EH (cell line): ENCODE results near the gene PPFIBP1.

Source experiments
- DNase-seq: peaks from one replicate; pipeline ENCODE4 v3.0.0-alpha.2; 2015; ENCODE audit warnings: low read depth

The PPFIBP1 gene

DNA sequence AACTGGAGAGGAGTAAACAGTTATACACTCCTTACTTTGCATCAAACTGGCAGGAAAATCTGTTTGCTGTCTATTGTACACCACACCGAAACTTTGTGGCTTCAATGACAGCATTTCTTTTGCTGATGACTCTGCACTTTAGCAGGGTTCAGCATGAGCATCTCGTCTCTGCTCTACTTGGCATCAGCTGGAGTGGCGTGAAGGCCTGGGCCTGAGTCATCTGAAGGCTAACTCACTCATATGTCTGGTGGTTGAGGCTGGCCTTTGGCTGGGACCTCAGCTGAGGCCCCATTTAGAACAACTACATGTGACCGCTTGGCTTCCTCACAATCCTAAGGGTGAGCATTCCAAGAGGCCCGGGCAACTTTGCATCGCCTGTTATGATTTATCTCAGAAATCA, 143.5 kb downstream of the PPFIBP1 start:
- peak; percentile 60 for DNase-seq

DNA sequence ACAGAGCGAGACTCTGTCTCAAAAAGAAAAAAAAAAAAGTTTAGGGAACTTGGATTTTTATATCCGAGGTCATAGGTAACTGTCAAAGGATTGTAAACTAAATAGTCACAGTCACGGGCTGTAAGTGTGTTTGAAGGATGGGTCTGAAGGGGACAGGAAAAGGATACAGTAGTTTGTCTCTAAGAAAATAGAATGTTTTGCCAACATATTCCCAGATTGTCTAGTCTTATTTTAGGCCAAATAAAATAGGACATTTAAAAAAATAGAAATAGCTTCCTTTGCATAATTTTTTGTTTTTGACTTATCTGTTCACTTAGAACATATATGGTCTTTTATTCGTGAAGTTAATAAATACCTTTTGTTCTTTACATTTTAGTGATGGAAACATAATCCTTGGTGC, 148.0 kb downstream of the PPFIBP1 start:
- no peak for DNase-seq

DNA sequence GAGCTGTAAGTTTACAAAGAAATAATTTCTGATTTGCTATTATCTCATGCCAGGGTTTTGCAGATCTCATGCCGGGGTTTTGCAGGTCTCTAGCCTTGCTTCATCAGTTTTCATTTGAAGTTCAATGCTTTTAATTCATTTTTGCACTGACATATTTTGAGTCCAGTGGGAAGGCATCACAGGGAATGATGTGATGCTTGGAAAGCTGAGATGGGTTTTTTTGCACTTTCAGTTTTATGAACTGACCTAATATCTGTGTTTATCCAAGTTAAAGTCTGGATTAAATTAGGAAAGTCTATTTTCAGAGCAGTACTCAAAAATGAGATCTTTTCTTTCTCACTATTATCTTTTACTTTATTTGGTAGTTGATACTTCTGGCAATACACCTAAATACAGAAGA, 148.6 kb downstream of the PPFIBP1 start:
- no peak for DNase-seq

DNA sequence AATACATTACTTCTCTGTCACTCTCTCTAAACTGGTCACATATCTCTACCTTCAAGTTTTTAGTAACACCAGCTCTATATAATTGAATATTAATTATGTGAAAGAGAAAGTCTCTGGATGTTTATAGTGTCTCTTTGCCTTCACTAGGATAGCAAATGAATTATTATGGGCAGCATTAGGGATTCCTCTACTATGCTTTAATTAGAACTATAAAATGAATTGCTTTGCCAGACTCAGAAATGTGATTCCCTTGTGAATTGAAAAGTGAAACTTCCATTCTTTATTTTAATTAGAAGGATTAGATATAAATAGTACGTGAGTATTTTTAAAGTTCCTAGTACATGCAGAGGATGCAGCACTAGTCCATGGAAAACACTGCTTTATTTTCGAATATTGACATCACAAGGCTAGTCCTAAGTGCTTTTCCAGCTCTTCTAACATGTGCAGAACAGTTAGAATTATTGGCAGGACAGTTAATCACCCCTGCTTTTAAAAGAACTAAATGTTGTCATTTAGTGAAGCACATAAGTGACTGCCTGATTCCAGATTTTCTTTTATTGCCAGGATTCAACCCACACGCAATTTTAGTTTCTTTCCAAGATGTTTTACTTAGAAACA, 149.2 kb downstream of the PPFIBP1 start:
- no peak for DNase-seq

DNA sequence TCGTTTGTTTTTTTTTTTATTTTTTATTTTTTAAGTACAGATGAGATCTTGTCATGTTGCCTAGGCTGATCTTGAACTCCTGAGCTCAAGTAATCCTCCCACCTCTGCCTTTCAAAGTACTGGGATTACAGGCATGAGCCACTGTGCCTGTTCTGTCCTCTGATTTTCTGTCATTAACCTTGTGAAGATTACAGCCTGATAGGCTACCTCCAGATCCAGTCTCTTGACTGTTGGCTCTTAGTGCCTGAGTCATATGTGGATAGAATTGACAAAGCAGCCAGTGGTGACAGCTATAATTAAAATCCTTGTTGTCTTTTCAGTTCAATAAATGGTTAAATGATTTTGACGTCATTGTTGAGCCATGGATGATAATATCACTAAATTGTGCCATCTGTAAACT, 151.0 kb downstream of the PPFIBP1 start:
- DNase-seq, result no peak

DNA sequence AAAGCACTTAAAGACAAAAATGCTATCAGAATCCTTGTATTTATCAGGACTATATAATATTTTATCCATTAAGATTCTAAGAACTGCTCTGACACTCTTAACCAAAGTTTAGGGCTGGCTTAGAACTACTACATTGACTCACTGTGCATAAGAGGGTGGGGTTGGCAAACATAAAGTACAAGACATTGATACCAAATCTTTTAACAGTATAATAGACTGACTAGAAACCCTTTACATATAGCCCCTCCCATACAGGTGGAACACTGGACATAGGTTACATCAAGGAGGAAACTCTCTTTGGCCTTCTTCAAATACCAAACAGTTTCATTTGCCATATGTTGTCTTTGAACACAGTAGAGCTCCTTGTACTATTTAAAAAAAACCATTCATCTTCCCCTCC, 156.6 kb downstream of the PPFIBP1 start:
- DNase-seq, result no peak

DNA sequence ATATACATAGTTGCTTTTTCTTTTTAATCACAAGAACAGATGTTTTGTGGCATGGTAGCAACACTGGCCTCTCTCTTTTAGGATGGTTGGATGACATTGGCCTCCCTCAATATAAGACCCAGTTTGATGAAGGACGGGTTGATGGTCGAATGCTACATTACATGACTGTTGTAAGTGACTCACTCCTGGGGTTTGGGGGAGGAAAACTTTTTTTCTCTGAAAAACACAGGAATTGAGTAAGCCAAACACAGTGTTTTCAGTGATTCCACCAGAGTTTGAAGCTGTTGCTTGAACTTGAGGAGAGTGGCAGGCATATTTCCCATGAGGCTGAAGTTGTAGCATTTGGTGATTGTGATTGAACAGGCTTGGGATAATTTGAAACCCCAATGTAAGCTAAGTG, 158.5 kb downstream of the PPFIBP1 start:
- DNase-seq, result peak; percentile 22

DNA sequence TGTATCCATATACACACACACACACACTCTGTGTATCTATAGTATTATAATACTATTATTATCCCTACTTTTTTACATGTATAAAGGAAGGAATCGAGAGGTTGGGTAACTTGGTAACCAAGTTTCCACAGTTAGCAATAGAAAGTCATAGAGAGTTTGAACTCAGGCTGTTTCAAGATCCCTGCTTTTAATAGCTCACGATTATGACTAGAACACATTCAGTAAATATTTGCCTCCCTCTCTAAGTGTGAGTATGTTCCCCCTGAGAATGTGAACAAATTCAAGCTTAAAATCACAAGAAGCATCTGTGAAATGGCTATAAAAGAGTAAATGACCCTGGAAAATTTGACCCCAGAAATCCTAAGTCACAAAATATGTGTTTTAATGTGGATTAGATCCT, 161.3 kb downstream of the PPFIBP1 start:
- no peak for DNase-seq

DNA sequence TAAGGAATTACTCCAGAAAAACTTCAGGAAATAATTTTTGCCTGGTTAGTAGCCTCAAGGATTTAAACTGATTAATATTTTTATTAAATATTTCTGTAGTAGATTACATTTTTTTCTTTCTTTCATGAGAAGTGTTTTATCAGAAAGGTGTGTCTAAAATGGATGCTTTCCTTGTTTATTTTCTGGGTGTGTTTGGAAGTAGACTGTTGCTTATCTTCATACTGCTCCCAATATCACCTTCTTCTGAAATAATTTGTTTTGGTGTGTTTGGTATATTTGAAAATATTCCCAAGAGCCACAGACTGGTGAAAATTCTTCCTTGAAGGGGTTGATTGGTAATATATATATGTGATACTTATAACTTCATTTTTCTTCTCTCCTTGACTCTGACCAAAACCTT, 162.1 kb downstream of the PPFIBP1 start:
- no peak for DNase-seq

DNA sequence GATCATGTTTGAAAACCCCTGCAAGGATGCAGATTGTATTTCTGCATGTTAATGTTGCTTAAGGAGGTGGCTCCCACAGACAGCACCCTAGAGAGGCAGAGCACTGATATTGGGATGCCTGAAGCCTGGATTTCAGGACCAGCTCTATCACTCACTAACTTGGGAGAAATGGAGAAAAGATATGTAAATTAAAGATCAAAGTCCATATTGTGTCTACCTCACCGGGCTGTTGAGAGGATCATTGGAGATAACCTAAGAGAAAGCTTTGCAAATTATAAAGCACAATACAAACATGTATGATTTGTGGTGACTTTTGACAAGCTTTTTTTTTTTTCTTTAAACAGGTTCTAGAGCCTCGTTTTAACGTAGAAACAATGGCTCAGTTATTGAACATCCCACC, 164.7 kb downstream of the PPFIBP1 start:
- no peak for DNase-seq

DNA sequence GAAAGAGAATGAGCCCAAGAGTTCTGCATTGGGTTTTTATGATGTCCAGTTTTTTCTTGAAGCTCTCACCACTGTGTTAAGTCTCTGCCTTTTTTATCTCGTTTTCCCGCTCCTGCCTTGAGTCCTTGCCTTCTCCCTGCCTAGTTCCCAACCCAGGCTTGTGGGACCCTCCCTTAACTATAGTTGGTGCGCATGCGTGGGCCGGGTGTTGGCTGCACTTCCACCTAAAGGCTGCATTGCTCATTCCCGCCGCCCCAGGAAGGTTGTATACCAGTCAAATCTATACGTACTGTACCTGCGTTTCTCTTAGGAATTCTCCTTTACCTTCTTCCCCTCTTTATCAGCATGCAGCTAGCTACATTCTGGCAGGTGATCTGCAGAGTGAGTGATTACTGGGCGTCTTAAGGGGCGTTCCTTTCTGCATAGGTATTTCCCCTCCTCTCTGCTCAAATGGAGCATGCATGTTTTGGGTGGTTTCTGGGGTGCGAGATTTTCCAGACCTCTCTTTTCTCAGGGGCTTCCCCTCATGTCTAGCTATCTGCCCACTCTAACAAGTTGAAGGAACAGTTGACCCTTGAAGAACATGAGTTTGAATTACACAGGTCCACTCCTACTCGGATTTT, 165.7 kb downstream of the PPFIBP1 start:
- no peak for DNase-seq

DNA sequence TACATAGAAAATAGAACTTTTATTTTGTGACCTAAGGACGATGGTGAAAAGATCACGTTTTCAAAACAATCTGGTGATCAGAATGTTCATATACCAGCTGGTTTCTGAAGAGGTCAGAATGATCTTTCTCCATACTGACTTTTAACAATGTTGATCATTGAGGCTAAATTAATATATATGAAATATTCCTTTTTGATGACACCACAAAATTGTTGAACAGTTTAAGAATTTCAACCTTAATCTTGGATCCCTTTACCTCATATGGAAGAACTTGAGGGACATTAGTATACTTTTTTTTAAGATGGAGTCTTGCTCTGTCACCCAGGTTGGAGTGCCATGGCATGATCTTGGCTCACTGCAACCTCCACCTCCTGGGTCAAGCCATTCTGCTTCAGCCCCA, 169.4 kb downstream of the PPFIBP1 start:
- no peak for DNase-seq

DNA sequence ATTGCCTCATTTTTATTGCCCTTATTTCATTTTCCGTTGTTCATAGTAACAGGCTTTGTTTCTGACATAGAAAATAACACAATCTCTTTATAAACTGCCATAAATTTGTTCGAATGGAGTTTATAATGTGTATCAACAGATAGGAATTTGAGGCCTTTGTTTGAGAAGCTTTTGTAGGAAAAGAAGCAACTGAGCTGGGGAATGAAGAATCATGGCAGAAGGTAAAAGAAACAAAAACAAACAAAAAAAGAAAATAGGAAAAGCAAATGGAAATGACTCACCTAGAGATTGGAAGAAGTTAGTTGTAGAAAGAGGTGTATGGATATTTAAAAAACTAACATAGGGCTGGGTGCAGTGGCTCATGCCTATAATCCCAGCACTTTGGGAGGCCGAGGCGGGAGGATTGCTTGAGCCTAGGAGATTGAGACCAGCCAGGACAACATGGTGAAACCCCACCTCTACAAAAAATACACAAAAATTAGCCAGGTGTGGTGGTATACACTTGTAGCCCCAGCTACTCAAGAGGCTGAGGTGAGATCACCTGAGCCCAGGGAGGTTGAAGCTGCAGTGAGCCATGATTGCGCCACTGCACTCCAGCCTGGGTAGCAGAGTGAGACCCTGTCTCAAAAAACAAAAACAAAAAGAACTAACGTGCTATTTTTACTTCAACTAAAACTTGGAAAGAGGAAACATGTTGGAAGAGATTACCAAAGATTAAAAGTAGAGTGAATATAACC, 171.7 kb downstream of the PPFIBP1 start:
- no peak for DNase-seq

DNA sequence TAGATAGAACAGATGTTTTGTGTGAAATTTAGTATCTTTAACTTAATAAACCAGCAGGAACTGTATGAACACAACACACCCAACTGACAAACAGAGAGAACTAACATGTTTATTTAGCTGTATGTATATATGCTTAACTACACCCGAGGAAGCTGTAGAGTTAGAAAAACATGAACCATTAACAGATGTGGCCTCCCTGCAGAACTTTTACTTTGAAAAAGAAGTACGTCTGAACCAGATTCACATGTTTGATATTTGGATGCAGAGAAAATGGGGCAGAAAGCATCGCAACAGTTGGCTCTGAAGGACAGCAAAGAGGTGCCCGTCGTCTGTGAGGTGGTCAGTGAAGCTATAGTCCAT, 172.3 kb downstream of the PPFIBP1 start, which contains the start of gene REP15:
REP15 (plus strand) TSS at position 155 of the 360 bp plus-strand sequence; CDS start at position 271, 116 bp downstream.
- no peak for DNase-seq

DNA sequence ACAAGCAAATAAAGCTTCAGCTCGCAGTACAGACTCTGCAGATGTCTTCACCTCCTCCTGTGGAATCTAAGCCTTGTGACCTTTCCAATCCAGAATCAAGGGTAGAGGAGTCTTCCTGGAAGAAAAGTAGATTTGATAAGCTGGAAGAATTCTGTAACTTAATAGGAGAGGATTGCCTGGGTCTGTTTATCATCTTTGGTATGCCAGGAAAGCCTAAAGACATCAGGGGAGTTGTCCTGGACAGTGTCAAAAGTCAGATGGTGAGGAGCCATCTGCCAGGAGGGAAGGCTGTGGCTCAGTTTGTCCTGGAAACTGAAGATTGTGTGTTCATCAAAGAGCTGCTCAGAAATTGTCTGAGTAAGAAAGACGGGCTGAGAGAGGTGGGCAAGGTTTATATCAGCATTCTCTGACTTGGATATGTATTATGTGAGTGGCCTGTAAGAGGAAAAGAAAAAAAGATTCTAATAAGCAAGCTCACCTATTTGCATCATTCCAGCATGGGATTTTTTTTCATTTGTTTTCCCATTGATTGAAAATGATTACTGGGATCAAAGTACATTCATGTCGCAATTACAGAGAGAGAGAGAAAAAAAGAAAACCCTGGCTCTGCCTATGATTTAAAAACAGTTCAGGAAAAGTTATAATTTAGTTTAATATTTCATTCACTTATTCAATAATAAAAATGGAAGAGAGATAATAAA, 173.0 kb downstream of the PPFIBP1 start:
- no peak for DNase-seq

DNA sequence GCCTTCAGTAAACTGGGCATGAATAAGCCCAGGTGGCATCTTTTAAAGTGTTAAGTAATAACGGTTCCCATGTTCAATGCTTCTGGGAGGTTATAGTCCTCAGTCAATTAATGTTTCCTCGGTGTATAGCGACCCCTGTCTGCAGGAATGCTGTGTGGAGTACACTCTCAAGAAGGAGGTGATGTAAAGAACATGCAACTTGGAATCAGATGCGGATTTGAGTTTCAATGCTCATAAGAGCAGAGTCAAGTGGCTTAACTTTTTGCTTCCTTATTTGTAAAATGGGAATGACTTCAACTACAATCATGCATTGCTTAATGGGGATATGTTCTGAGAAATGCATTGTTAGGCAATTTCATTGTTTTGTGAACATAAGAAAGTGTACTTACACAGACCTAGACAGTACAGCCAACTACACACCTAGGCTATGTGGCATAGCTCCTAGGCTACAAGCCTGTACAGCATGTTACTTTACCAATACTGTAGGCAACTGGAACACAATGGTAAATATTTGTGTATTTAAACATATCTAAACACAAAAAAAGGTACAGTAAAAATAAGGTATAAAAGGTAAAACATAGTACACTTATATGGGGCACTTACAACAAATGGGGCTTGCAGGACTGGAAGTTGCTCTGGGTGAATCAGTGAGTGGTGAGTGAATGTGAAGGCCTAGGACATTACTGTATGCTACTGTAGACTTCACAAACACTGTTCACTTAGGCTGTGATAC, 179.9 kb downstream of the PPFIBP1 start:
- peak; percentile 87 for DNase-seq

DNA sequence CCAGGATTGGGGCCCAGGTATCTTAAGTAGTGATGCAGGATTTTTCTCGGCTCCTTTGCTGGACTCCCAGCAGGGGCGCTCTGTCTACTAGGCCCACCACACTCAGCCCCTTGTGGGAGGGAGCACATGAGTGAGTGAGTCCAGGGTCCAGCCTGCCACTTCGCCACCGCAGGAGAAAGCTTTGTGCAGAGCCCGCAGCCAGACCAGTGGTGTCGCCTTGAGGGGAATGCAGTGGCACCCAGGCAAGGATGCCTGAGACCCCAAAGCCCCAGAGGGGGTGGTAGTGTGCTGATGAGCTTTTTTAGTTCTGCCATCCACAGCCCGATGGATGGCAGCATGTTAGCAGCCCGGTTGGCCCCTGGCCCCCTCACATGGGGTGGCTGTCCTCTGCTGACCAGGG, 181.3 kb downstream of the PPFIBP1 start:
- no peak for DNase-seq

DNA sequence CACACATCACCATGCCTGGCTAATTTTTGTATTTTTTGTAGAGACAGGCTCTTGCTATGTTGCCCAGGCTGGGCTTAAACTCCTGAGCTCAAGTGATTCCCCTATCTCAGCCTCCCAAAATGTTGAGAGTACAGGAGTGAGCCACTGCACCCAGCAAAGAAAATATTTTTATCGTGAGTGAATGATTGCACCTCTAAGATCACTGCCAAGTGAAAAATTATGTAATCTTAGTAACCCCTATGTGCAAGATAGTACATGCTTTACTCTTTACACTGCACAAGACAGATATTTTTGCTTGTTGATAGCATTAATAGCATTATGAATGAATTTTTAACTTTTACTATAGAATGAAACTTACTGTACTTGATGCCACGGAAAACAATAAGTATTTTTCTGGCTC, 183.2 kb downstream of the PPFIBP1 start:
- no peak for DNase-seq

DNA sequence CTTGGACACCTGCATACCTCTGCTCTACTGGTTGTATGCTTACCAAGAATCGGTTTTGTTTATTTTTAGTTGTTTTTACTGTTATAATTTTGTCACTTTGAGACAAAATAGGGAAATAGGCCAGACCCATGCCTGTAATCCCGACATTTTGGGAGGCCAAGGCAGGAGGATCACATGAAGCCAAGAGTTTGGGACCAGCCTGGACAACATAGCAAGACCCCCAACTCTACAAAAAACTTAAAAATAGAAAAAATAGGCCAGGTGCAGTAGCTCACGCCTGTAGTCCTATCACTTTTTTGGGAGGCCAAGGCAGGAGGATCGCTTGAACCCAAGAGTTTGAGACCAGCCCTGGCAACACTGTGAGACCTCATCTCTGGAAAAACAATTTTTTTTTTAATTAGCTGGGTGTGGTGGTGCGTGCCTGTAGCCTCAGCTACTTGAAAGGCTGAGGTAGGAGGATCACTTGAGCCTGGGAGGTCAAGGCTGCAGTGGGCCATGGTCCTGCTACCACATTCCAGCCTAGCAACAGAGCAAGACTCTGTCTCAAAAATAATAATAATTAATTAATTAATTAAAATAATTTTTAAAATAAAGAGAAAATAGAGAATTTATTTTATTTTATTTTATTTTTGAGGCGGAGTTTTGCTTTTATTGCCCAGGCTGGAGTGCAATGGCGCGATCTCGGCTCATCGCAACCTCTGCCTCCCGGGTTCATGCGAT, 185.4 kb downstream of the PPFIBP1 start:
- DNase-seq, result no peak

DNA sequence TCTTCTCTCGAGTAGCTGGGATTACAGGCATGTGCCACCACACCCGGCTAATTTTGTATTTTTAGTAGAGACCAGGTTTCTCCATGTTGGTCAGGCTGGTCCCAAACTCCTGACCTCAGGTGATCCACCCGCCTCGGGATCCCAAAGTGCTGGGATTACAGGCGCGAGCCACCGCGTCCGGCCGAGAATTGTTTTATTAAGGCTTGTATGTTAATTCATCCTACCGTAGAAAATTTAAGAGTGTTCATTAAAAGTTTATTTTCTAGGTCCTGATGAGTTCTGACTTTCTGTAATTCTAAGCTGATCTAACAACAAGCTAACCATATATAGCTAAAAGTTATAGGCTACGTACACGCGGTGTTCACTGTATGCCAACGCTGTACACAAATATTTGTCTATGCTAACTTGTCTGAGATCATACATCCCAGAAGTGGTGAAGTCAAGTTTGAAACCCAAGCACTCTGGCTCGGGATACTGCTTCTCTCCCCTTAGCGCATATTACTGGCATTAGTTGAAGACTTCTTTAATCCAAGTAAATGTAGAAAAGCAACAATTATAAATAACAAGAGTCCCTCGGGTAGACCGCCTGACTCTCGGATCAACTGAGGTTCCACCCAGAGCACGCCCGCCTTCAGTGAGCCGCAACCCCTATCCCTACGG, 186.1 kb downstream of the PPFIBP1 start:
- peak; percentile 54 for DNase-seq
